CD14-positive monocyte (primary cell): Measurements from ENCODE around the gene CDKAL1. TPM values are rescaled to one million over a fixed set of nuclear protein-coding genes. Genes with fewer than 3 reads are reported as not detected.

Source experiments
- DNase-seq, 3 donors: peaks; one replicate each; pipeline ENCODE4 v3.0.0-alpha.2; 2011 to 2022
- H2AFZ ChIP-seq: 2 replicates; pipeline ENCODE4 v1.6.0; 2012; ENCODE audit warnings: mild to moderate bottlenecking, low read depth, low read length, inconsistent platforms; ENCODE audit not compliant: insufficient read depth, poor library complexity, severe bottlenecking
- H3K27ac ChIP-seq, 2 donors: 1 replicate in 1 of 2; 2 replicates in 1 of 2; pipeline ENCODE4 v1.5.1; 2012 to 2013; ENCODE audit warnings: low read length in 2 of 2, control low read depth in 1 of 2, inconsistent platforms in 1 of 2, low read depth in 1 of 2, mild to moderate bottlenecking in 1 of 2
- H3K27me3 ChIP-seq, 2 donors: one replicate each; pipeline versions ENCODE4 v1.6.0 to v1.6.1; 2011 to 2013; ENCODE audit warnings: low read length in 2 of 2; ENCODE audit not compliant: control insufficient read depth in 2 of 2, insufficient read depth in 2 of 2
- H3K36me3 ChIP-seq, 2 donors: replicated peaks in 1 of 2; 1 replicate in 1 of 2; 2 replicates in 1 of 2; pipeline versions ENCODE4 v1.5.1 to v1.6.1; 2012 to 2013; ENCODE audit warnings: low read length in 2 of 2, control low read depth in 1 of 2, inconsistent platforms in 1 of 2, mild to moderate bottlenecking in 1 of 2; ENCODE audit not compliant: insufficient read depth in 2 of 2, control insufficient read depth in 1 of 2
- H3K4me1 ChIP-seq, 2 donors: 1 replicate in 1 of 2; 2 replicates in 1 of 2; pipeline versions ENCODE4 v1.5.1 to v1.6.1; 2012 to 2013; ENCODE audit warnings: low read length in 2 of 2, control low read depth in 1 of 2, inconsistent platforms in 1 of 2, mild to moderate bottlenecking in 1 of 2, moderate library complexity in 1 of 2; ENCODE audit not compliant: insufficient read depth in 2 of 2, control insufficient read depth in 1 of 2
- H3K4me2 ChIP-seq: replicated peaks from 2 replicates; pipeline ENCODE3; 2012; ENCODE audit warnings: low read length, moderate library complexity, mild to moderate bottlenecking; ENCODE audit not compliant: poor library complexity, severe bottlenecking; ENCODE audit errors: extremely low read depth
- H3K4me3 ChIP-seq, 3 experiments: fragments of 200-600 bp in 1 of 3; sonication (generic) in 1 of 3; replicated peaks in 1 of 3; 1 replicate in 2 of 3; 2 replicates in 1 of 3; pipeline ENCODE4 v1.5.1; 2011 to 2013; ENCODE audit warnings: low read length in 3 of 3, mild to moderate bottlenecking in 3 of 3, control low read depth in 2 of 3, low read depth in 2 of 3, inconsistent platforms in 1 of 3, moderate library complexity in 1 of 3
- H3K79me2 ChIP-seq: 2 replicates; pipeline ENCODE4 v1.6.0; 2012; ENCODE audit warnings: mild to moderate bottlenecking, control low read depth, inconsistent platforms, low read length, moderate library complexity; ENCODE audit not compliant: insufficient read depth
- H3K9ac ChIP-seq: 2 replicates; pipeline ENCODE4 v1.6.0; 2017; ENCODE audit warnings: low read length, mild to moderate bottlenecking; ENCODE audit not compliant: insufficient read depth, poor library complexity, severe bottlenecking
- H3K9me3 ChIP-seq, 2 donors: replicated peaks in 1 of 2; 1 replicate in 1 of 2; 2 replicates in 1 of 2; pipeline versions ENCODE4 v1.5.1 to v1.6.1; 2012 to 2013; ENCODE audit warnings: low read length in 2 of 2, control low read depth in 1 of 2; ENCODE audit not compliant: control insufficient read depth in 1 of 2, insufficient read depth in 1 of 2
- H4K20me1 ChIP-seq: 2 replicates; pipeline ENCODE4 v1.6.0; 2012; ENCODE audit warnings: mild to moderate bottlenecking, low read length, control low read depth, moderate library complexity; ENCODE audit not compliant: insufficient read depth
- H3K27ac Mint-ChIP-seq, 7 donors: one replicate each; pipeline ENCODE4 v1.8.0; 2020; ENCODE audit warnings: mild to moderate bottlenecking in 7 of 7, mixed read lengths in 7 of 7, moderate library complexity in 6 of 7, inconsistent platforms in 2 of 7
- H3K27me3 Mint-ChIP-seq, 3 donors: one replicate each; pipeline ENCODE4 v1.8.0; 2021 to 2022; ENCODE audit warnings: low read depth in 3 of 3, mild to moderate bottlenecking in 3 of 3, mixed read lengths in 3 of 3, moderate library complexity in 3 of 3, inconsistent platforms in 1 of 3
- H3K36me3 Mint-ChIP-seq, 2 donors: one replicate each; pipeline ENCODE4 v1.8.0; 2020; ENCODE audit warnings: mixed read lengths in 2 of 2, inconsistent platforms in 1 of 2, mild to moderate bottlenecking in 1 of 2
- H3K4me1 Mint-ChIP-seq: one replicate; pipeline ENCODE4 v1.8.0; 2020; ENCODE audit warnings: mild to moderate bottlenecking, mixed read lengths
- H3K4me3 Mint-ChIP-seq, 2 donors: one replicate each; pipeline ENCODE4 v1.8.0; 2020; ENCODE audit warnings: mild to moderate bottlenecking in 2 of 2, mixed read lengths in 2 of 2, moderate library complexity in 1 of 2
- H3K9me3 Mint-ChIP-seq, 7 donors: one replicate each; pipeline ENCODE4 v1.8.0; 2020 to 2022; ENCODE audit warnings: mixed read lengths in 7 of 7, mild to moderate bottlenecking in 6 of 7, moderate library complexity in 6 of 7, inconsistent platforms in 2 of 7
- CTCF ChIP-seq: fragments of 200-600 bp; IDR thresholded peaks from one replicate; pipeline ENCODE4 v1.8.0; 2022; ENCODE audit warnings: antibody characterized with exemption, mild to moderate bottlenecking
- WGBS: methylation state at CpG from one replicate; pipeline ENCODE4 v1.1.5; 2013; ENCODE audit warnings: missing lambda C conversion rate; ENCODE audit not compliant: insufficient coverage; 5-methylcytosine and 5-hydroxymethylcytosine counted together
- intact Hi-C, 2 donors: fragments of 100-400 bp; cut with micrococcal nuclease; formaldehyde crosslinking; loops; one replicate each; pipeline versions ENCODE4 v1.15.0 to v1.15.1; 2023
- polyA plus RNA-seq, 3 donors: library from polyadenylated mRNA; depleted of rRNA in 1 of 3; unstranded in 2 of 3; stranded (reverse) in 1 of 3; fragments of 300-500 nt in 2 of 3; fragments of >200 nt in 1 of 3; fragmentation: Illumina TruSeq in 2 of 3; gene quantifications; 1 replicate in 2 of 3; 2 replicates in 1 of 3; pipeline ENCODE4 v1.2.3, GENCODE V29; 2012 to 2021

CDKAL1 gene
- polyA plus RNA-seq, 3 donors: 3.2 to 12.4 (median 8.3) TPM

- H3K27me3 Mint-ChIP-seq: peaks cover 0 to 2% (median 0%) of the 10 kb centered on the region in 3 donors
- H3K4me3 Mint-ChIP-seq: no peak overlapping the region
- intact Hi-C loops: no loop called here
Observed at GRCh38 chr6:21256197-21256596, 721.9 kb downstream of the CDKAL1 start.

GRCh38 chr6:21257125-21257524 is 722.9 kb downstream of the CDKAL1 start:
- Mint-ChIP-seq H3K4me3 (no peak overlapping the region), H3K27ac (no peak overlapping the region), H3K36me3 (no peaks in the 10 kb centered on the region), H3K9me3 (peaks cover 0 to 5% (median 3%) of the 10 kb centered on the region in 7 donors), H3K27me3 (peaks cover 0 to 4% (median 0%) of the 10 kb centered on the region in 3 donors), H3K4me1 (no peaks in the 10 kb centered on the region)
- no peaks in the 10 kb centered on the region for H3K36me3 ChIP-seq
- no peaks in the 10 kb centered on the region for H3K79me2 ChIP-seq
- H3K9me3 ChIP-seq: no peaks in the 10 kb centered on the region
- no peak overlapping the region for H3K9ac ChIP-seq
- H3K4me3 ChIP-seq: no peak overlapping the region
- no peak for TF ChIP-seq CTCF
- WGBS: no CpG with 5 or more reads among the region's 2 CpGs
- H3K27me3 ChIP-seq: no peaks in the 10 kb centered on the region
- H3K4me2 ChIP-seq: no peak overlapping the region
- no peaks in the 10 kb centered on the region for H3K4me1 ChIP-seq
- no peak overlapping the region for H2AFZ ChIP-seq
- no peak for DNase-seq
- no peak overlapping the region for H3K27ac ChIP-seq
- no peaks in the 10 kb centered on the region for H4K20me1 ChIP-seq
- intact Hi-C loops: no loop called here

More at GRCh38 chr6:21256197-21256596, 721.9 kb downstream of the CDKAL1 start:
- no peak for DNase-seq
- no peak overlapping the region for H2AFZ ChIP-seq
- no peaks in the 10 kb centered on the region for H3K4me1 ChIP-seq
- H3K4me3 ChIP-seq: no peak overlapping the region
- H3K4me2 ChIP-seq: no peak overlapping the region
- Mint-ChIP-seq H3K9me3 (peaks cover 0 to 4% (median 0%) of the 10 kb centered on the region in 7 donors), H3K36me3 (no peaks in the 10 kb centered on the region), H3K27ac (no peak overlapping the region), H3K4me1 (no peaks in the 10 kb centered on the region)
- no peak overlapping the region for H3K9ac ChIP-seq
- H3K9me3 ChIP-seq: no peaks in the 10 kb centered on the region
- WGBS: 80% methylated on average over 1 of the region's 3 CpGs
- no peaks in the 10 kb centered on the region for H3K27me3 ChIP-seq
- no peak overlapping the region for H3K27ac ChIP-seq
- H3K79me2 ChIP-seq: no peaks in the 10 kb centered on the region
- no peaks in the 10 kb centered on the region for H3K36me3 ChIP-seq
- no peaks in the 10 kb centered on the region for H4K20me1 ChIP-seq
- TF ChIP-seq CTCF: no peak
